Activated CD8-positive, alpha-beta memory T cell treated with anti-CD3 and anti-CD28 coated beads for 36 hours (primary cell): ENCODE results near the gene RERE. TPM values are rescaled to one million over a fixed set of nuclear protein-coding genes. Genes with fewer than 3 reads are reported as not detected.

Experiments used
- CTCF ChIA-PET: fragments of 350-600 bp; sonication (Branson Sonifier 250); formaldehyde crosslinking; loops from one replicate; lab custom pipeline; 2021; ENCODE audit warnings: antibody characterized with exemption; lab: Charles Lee
- POLR2A ChIA-PET: fragments of 350-600 bp; sonication (Branson Sonifier 250); formaldehyde crosslinking; loops from one replicate; lab custom pipeline; 2021; ENCODE audit warnings: antibody characterized with exemption; lab: Charles Lee
- total RNA-seq, 2 experiments: library from RNA; stranded (reverse); gene quantifications; one replicate each; pipeline ENCODE4 v1.2.3, GENCODE V29; 2021

RERE gene
- total RNA-seq, 2 experiments from 2014 or later = 32.9 to 33.6 TPM

DNA sequence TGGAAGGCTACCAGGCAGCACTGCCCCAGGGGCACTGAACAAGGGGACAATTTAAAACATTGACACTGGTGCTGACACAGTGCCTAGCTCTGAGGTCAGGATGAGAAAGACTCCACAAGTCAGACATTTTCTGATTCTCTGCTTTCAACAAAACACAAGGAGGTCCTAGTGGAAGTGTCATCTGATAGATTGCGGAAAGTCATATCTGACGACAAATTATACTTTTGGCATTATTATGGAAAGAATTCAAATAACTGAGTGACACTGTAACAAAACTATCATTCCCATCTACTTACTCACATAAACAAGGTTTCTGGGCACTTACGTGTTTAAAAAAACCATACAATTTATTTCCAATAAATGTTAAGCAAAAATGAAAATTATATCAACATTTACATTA is 376.0 kb downstream of the RERE start:
- POLR2A ChIA-PET = no interaction called here
- CTCF ChIA-PET = no interaction called here

DNA sequence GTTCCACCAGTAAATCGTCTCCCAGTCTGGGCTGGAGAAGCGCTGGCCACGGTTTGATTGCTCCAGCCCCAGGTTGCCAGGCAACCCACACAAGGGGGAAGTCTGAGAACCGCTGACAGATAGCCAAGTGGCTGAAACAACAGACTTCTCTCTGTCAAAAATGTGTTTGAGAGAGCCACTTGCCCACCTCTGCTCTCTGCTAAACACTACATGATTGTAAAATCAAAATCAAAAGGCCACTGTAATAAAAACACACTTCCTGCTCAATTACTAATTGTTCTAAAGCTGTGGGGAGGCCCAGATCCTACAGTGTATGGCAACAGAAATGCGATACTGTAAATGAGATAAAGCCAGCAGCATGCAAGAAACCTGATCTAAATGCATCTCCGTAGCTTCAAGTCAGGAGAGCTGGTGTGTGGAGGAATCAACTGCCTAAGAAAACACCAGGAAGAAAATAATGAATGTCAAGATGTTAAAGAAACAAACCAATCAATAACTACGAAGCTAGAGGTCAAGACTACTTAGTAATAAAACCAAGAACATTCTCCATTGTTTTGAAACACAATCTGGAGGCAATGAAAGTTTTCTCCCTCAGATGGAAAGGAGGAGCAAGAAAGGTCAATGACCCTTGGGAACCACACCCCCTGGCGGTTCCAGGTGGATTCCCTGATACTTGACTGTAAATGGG is 378.3 kb downstream of the RERE start:
- CTCF ChIA-PET = interaction anchor here (0.8 kb wide), 1 partner anchor 10 kb away, joined by 3 read pairs; no protein-coding TSS in a partner anchor
- POLR2A ChIA-PET = interaction anchor here (0.6 kb wide), 1 partner anchor 39 kb away, joined by 5 read pairs; no protein-coding TSS in a partner anchor

DNA sequence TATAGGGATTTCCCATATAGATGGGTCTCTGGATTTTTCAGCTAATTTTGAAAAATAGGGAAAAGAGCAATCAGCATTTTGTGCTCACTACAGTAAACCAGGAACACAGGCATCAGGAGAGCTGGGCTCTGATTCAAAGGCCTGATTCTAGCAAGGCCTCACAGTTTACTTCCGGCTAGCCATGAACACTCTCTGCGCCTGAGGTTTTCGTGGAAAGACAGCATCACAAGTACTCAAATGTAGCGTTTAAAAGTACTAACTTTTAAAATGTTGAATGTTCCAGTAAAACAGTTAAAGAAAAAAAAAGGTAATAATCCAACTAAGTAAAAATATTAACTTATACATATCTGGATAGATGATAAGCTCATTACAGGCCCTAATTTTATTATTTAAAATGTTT is 379.0 kb downstream of the RERE start:
- POLR2A ChIA-PET = no interaction called here
- CTCF ChIA-PET = no interaction called here

DNA sequence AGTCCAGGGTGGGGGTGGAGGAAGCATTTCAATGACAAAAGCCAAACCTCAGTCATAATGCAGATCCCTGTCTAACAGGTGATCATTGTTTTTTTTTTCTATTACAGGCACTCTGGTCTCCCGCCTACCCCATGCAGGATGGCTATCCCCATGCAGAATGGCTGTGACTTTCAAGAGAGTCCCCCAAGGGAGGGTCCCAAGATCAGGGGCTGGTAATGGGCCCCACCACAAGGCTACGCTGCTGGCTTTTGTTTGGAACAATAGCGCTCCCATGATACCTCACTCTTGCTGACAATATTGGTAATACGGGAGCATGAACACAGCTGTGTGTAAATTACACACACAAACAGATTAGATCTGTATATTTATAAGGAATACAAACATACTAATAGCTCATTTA is 380.1 kb downstream of the RERE start:
- ChIA-PET CTCF (interaction anchor here (0.7 kb wide), 1 partner anchor 83 kb away, joined by 3 read pairs; no protein-coding TSS in a partner anchor), POLR2A (no interaction called here)

DNA sequence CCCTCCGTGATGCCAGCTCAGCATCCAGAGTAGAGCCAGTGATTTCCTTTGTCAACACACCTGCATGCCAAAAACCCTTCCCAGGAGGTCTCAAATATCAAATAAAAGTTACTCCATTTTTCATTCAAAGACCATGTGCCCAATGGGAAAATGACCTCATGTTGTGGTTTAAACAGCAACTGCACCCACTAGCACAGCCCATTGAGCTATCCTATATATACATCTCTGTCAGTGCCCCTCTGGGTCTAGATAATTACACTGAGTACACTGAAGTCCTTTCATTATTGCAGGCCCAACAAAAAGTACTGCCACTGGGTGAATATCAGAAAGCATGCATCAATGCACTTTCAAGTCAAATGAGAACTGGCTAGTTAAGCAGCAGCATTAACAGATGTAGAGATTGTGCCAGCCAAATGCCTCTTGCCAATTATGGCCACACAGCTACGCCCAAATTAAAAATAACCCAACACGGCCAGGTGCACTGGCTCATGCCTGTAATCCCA is 381.8 kb downstream of the RERE start:
- ChIA-PET CTCF (no interaction called here), POLR2A (no interaction called here)

DNA sequence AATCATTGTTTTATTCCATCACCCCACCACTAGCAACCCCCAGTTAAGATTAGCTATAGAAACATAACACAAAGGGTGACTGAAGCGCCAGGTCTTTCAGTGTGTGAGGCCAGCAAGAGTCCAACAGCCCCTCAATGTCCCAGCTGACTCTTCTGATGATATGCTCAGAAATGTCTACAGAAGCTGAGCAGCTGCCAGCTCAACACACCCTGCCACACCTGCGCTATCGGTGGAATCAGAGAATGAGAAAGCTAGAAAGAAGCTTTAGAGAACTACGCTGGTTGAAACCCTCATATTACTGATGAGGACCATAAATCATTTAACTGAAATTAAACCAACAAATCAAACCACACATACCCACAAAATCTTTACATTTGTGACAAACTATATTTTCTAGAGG is 383.3 kb downstream of the RERE start:
- CTCF ChIA-PET = interaction anchor here (1.6 kb wide), 1 partner anchor 35 kb away, joined by 4 read pairs; no protein-coding TSS in a partner anchor

DNA sequence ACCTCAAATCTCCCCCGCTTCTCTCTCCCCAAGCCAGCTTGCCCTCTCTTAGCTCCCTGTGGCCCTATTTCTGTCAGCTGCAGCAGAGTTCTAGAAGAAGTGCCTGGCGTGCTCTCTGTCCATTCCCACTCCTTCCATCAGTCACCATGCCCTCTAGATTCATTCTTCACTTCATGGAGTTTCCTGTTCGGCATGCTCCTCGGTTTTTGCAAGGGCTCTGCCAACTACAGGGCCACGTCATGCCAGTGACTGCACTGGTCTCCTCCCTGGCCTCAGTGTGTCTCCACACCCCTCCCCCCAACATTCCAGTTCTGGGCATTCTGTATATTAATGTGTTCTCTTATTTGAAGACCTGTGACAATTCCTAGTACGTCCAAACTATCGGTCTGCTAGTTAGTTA is 385.7 kb downstream of the RERE start:
- CTCF ChIA-PET = interaction anchor here (0.6 kb wide), 1 partner anchor 114 kb away, joined by 3 read pairs; no protein-coding TSS in a partner anchor
- POLR2A ChIA-PET = no interaction called here

More for the DNA sequence above, 383.3 kb downstream of the RERE start:
- POLR2A ChIA-PET = interaction anchor here (0.5 kb wide), 1 partner anchor 31 kb away, joined by 6 read pairs; no protein-coding TSS in a partner anchor

DNA sequence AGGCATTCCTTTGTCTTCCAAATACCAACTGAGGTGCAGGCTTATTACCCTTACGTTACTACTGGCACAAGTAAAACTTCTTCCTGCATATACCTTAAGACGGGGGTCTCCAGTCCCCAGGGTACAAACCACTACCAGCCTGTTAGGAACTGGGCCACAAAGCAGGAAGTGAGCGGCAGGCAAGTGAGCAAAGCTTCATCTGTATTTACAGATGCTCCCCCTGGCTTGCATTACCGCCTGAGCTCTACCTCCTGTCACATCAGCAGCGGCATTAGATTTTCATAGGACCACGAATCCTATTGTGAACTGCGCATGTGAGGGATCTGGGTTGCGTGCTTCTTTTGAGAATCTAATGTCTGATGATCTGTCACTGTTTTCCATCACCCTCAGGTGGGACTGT is 386.4 kb downstream of the RERE start:
- CTCF ChIA-PET = no interaction called here
- POLR2A ChIA-PET = no interaction called here

DNA sequence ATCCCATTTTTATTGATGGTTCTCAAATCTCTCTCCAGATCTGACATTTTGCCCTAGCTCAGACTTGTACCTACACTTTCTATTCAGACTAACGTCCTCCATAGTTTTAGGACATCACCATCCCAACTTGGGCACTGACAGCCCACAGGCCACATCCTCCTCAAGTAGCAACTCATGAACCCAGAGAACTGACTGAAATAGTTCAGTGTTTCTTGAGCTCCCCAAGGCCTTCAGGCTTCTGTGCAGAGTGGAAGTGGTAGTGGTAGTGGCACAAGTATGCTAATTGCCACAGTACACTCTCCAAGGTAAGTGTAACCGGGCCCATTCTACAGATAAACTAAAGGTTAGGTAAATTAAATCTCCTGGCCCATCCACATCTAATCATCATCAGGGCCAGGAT is 387.0 kb downstream of the RERE start:
- CTCF ChIA-PET = interaction anchor here (0.8 kb wide), 1 partner anchor 271 kb away, joined by 4 read pairs; no protein-coding TSS in a partner anchor
- POLR2A ChIA-PET = no interaction called here

DNA sequence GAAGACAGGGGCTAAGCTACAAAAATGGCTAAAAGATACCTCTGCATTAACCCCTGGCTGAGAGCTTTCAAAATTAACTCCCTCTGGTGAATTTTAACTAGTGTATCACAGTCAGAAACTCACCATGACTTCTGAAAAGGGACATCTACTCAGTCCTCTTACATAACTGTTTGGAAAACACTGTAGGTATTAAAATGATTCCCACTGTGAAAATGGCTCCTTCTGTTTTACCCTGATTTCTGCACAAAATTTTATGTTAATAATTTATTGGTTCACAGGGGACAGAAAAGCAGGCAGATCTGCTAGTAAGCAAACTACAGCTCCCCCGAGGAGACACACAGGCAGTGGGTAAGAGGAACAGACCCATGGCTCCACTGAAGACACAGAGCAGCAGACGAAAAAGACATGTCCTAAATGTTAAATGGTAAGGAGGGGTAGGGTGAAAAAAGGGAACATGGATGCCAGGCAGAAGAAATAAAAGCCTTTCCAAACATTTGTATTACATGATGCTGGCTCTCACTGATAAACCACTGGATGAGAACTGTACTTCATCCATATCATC is 387.8 kb downstream of the RERE start:
- CTCF ChIA-PET = interaction anchor here (0.8 to 1.0 kb wide), 2 partner anchors 10 to 272 kb away, joined by 3 to 4 read pairs; no protein-coding TSS in a partner anchor
- POLR2A ChIA-PET = no interaction called here

DNA sequence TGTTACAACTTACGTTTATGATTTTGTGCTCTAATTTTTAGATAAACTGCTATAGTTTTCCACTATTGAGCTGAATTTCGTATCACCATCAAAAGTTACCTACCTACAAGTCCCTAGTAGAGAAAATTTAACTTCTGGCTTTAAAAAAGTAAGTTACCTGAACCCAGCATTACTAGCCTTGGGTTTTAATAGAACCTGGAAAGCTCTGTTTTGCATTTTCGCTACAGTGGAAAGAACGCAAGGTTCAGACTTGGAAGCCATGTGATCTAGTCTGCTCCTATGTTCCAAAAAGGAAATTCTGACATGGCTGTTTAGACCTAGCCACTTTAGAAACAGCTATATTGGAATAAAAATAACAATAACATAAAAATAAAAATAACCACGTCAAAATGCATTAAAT is 389.0 kb downstream of the RERE start:
- POLR2A ChIA-PET = interaction anchor here (0.6 kb wide), 2 partner anchors 44 to 446 kb away, joined by 3 read pairs; no protein-coding TSS in a partner anchor
- CTCF ChIA-PET = interaction anchor here (0.5 kb wide), 1 partner anchor 383 kb away, joined by 3 read pairs; no protein-coding TSS in a partner anchor

DNA sequence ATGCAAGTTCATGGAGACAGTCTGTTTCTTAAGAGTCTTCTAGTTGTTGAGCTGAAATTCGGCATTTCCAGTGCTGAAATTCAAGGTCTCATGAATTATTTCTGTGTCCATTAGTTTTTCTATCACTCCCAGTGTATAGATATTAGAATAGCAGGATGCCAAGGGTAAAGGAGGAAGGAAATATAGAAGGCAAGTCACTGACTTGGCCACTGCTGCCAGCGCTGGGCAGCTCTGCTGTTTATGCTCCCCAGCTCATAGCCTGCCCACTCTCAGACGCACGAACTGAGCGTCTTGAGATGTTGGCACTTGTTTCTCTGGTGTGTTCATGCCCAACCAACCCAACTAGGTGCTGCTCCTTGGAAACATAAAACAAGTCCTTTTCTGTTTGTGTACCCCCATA is 389.5 kb downstream of the RERE start:
- ChIA-PET POLR2A (interaction anchor here (0.6 kb wide), 1 partner anchor 44 kb away, joined by 3 read pairs; no protein-coding TSS in a partner anchor), CTCF (interaction anchor here (0.5 kb wide), 1 partner anchor 382 kb away, joined by 3 read pairs; no protein-coding TSS in a partner anchor)

DNA sequence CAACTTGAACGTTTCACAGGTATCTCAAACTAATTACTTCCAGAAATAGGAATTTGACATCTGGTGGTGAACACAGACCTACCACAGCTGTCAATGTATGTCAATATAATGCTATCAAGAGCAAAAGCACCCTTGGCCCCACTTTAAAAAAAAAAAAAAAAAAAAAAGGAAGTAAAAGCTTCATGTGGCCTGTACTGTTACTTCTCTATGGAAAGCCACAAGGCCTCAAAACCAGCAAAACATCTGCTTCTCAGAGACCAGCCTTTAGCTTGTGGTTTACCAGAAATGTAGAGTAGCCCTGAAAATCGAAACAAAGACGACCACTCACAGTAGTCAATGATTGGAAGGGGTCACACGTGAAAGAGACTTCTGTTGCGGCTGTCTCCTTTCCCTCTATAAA is 389.9 kb downstream of the RERE start:
- ChIA-PET POLR2A (no interaction called here), CTCF (no interaction called here)

DNA sequence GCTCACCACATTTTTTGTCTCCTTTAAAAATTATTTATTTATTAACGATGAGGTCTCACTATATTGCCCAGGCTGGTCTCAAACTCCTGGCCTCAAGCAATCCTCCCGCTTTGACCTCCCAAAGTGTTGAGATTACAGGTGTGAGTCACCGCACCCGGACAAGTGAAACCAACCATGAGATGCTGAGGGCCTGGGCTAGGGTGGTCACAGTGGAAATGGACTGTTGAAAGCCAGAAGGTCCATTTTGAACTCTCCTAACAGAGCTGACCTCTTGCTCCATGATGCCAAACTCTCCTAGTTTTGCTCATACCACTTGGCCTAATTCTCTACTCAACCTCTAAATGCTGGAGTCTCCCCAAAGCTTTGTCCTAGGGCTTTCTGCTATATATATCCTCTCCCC is 390.4 kb downstream of the RERE start:
- ChIA-PET POLR2A (no interaction called here), CTCF (no interaction called here)

DNA sequence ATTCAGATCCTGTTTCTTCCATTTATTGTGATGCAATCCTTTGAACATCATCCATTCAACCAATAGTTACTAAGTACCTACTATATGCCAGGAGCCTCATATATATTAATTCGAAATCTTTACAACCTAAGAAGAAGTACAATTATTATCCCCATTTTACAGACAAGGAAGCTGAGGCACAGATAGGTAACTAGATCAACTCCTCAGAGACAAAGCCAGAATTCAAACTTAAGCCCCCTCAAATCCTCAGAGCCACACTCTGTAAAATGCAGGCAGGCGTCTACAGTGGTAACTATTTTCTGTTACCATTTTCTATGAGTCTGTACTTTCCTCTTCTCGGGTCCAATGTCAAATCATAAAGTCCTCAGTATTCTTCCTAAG is 391.7 kb downstream of the RERE start:
- CTCF ChIA-PET = no interaction called here
- POLR2A ChIA-PET = interaction anchor here (0.7 kb wide), 1 partner anchor 28 kb away, joined by 3 read pairs; no protein-coding TSS in a partner anchor

DNA sequence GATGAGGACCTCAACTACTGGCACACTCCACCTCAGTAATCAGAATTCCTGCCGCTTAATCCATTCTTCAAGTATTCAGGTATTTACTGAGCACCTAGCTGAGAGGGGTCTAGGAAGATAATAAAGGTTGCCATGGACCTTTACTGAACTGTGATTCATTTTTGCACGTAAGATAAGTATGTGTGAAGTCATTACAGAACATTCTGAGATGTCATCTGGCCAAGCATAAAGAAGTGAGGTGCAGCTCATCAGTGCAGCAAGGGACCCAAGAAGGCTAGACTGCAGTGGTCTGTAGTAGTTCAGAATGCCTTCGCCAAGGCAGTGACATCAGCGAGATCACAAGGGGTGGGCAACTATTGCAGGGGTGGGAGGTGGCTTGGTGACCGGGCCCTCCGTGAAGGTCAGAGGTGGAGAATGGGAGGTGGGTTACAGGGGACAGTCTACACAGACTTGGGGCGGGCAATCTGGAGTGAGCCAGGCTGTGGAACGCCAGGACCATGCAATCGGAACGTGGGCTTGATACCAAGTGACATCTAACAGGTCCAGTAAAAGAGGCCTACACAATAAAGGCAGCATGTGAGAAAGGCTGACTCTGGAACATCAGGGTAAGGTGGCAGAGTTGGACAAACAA is 392.2 kb downstream of the RERE start:
- CTCF ChIA-PET = interaction anchor here (0.6 to 1.3 kb wide), 4 partner anchors 27 to 144 kb away, joined by 3 read pairs; no protein-coding TSS in a partner anchor
- POLR2A ChIA-PET = no interaction called here

DNA sequence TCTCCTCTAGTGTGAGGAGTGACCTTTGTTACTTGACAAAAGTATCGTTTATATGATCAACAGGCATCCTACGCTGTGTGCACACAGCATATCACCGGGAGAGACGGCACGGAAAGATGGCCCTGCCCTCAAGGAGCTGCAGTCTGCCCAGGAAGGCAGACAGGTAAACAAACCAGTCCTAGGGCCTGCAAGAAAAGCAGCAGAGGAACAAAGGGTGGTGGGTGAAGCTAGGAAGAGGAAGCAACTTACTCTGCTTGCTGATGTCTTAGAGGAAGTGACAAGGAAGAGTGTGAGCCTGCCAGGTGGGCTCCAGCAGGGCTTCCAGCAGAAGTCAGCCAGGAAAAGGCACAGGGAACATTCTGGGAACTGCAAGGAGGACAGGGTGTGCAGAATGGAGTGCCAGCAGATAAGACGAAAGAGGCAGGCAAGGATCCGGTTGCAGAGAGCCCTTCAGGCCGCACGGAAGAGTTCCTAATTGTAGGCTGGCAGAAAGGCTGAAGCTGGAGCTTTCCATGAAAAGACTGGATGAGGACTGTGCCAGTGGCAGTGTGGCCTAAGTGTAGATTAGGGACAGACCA is 392.8 kb downstream of the RERE start:
- POLR2A ChIA-PET = interaction anchor here (0.6 to 0.9 kb wide), 2 partner anchors 52 to 71 kb away, joined by 3 read pairs; no protein-coding TSS in a partner anchor
- CTCF ChIA-PET = interaction anchor here (0.6 to 1.3 kb wide), 6 partner anchors 10 to 144 kb away, joined by 3 to 4 read pairs (median 3); no protein-coding TSS in a partner anchor

DNA sequence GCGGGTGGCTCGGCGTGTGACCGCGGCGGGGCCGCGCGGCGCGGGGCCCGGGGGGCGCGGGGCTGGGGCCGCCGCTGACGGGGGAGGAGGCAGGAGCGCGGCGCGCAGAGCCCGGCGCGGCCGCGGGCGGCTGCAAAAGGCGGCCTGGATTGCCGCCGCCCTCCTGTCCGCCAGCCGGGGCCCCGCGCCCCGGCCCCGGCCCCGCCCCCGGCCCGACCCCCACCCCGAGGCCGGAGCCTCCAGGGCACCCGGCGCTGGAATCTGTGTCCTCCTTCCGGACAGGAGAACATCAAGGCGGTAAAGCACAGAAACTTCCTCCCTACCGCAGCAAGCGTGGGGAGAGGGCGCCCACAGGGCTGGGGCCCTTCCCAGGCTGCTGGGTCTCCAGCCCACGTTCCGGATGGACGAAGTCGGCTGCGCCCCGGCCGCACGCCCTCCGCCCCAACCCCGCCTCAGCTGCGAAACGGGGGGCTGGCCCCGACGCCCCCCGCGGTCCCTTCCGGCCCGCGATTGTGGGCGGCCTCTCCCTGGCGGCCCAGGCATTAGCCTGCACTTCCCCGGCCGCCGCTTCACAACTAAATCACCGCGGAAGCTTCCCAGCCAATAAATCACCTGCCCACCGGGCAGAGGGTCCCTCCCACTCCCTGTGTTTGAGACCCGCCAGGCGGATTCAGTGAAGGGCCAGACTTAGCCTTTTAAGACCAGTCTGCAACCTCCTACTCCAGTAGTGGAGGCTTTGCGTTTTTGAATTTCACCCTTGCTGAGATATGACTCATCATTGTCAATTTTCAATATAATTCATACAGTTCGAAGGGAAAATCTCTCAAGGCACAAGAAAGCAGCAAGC is 393.5 kb downstream of the RERE start:
- ChIA-PET CTCF (interaction anchor here (0.9 to 1.3 kb wide), 4 partner anchors 10 to 137 kb away, joined by 3 to 4 read pairs (median 3); no protein-coding TSS in a partner anchor), POLR2A (interaction anchor here (0.6 to 0.9 kb wide), 2 partner anchors 53 to 72 kb away, joined by 3 read pairs; no protein-coding TSS in a partner anchor)
